ENCODE measurements around the gene RAB31.

RAB31 gene

DNA sequence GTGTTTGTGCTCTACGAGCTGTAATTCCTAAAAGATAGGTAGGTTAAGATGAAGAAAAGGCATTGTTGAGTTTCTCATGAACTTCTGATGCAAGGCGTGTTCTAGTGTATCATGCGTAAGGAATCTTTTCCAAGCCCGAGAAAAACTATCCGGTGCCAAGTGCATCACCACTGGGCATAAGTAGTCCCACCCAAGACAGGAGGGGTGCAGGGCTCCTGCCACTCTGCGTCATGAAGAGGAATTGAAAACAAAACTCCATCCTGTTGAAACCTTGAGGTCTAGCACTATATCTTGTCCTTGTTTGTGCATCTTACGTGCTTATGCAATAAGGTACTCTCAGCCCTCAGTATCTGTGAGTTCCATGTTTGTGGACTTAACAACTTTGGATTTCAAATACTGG, 45.7 kb downstream of the RAB31 start:
- no peak for DNase-seq (ENCODE audit: extremely low spot score)
- TF ChIP-seq, protein P1, sequence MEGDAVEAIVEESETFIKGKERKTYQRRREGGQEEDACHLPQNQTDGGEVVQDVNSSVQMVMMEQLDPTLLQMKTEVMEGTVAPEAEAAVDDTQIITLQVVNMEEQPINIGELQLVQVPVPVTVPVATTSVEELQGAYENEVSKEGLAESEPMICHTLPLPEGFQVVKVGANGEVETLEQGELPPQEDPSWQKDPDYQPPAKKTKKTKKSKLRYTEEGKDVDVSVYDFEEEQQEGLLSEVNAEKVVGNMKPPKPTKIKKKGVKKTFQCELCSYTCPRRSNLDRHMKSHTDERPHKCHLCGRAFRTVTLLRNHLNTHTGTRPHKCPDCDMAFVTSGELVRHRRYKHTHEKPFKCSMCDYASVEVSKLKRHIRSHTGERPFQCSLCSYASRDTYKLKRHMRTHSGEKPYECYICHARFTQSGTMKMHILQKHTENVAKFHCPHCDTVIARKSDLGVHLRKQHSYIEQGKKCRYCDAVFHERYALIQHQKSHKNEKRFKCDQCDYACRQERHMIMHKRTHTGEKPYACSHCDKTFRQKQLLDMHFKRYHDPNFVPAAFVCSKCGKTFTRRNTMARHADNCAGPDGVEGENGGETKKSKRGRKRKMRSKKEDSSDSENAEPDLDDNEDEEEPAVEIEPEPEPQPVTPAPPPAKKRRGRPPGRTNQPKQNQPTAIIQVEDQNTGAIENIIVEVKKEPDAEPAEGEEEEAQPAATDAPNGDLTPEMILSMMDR (IDR thresholded peaks at IDR 0.05; ENCODE audit: control extremely low read depth, extremely low read depth, low read depth, missing control alignments) = no peak
- ChIA-PET POLR2A (no interaction called here), CTCF (interaction anchor here (1.0 kb wide), 1 partner anchor 17 kb away, joined by 5 read pairs; no protein-coding TSS in a partner anchor)

DNA sequence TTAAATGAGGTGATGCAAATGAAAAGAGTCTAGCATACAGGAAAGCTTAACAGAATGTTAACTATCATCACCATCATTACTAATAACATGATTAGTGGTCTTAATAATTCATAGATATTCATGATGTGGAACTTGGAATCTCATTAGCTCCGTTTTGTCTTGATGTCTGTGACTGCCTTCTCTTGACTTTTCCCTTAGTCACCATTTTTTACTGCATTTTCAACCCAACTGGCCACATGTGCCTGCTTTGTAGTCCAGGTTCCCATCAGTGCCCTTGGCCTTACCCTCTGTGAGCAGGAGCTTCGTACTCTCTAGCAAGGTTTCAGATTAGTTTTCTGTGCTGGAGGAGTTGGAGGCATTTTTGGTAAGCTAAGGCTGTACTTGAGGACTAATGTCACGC, 47.0 kb downstream of the RAB31 start:
- TF ChIP-seq, protein P1 (IDR thresholded peaks at IDR 0.05; ENCODE audit: control extremely low read depth, extremely low read depth, low read depth, missing control alignments) = no peak
- no peak for DNase-seq (ENCODE audit: extremely low spot score)
- CTCF ChIA-PET = interaction anchor here (0.7 to 1.5 kb wide), 3 partner anchors 8 to 20 kb away, joined by 3 to 5 read pairs (median 4); no protein-coding TSS in a partner anchor
- POLR2A ChIA-PET = no interaction called here

DNA sequence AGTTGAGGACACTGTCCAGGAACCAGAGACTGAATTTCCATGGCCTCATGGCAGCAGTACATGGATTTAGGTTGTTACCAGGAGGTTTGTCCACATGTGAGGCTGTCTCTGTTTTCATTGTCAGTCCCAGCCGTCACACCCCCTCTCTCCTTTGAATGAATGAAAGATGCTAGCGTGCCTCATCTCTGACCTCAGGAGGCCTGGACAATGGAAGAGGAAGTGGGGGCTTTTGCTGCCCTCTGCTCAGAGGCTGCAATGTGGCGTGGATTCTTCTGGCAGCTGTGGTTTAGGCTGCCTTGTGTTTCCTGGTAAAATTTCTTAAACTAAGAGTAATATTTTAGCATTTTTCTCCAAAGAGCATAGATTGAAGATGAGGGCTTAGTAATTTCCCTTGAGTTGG, 47.5 kb downstream of the RAB31 start:
- CTCF ChIA-PET = interaction anchor here (0.7 to 1.5 kb wide), 4 partner anchors 8 to 25 kb away, joined by 3 to 5 read pairs (median 4); no protein-coding TSS in a partner anchor
- POLR2A ChIA-PET = no interaction called here
- DNase-seq (ENCODE audit: extremely low spot score) = no peak
- TF ChIP-seq, protein P1 (IDR thresholded peaks at IDR 0.05; ENCODE audit: control extremely low read depth, extremely low read depth, low read depth, missing control alignments) = no peak

DNA sequence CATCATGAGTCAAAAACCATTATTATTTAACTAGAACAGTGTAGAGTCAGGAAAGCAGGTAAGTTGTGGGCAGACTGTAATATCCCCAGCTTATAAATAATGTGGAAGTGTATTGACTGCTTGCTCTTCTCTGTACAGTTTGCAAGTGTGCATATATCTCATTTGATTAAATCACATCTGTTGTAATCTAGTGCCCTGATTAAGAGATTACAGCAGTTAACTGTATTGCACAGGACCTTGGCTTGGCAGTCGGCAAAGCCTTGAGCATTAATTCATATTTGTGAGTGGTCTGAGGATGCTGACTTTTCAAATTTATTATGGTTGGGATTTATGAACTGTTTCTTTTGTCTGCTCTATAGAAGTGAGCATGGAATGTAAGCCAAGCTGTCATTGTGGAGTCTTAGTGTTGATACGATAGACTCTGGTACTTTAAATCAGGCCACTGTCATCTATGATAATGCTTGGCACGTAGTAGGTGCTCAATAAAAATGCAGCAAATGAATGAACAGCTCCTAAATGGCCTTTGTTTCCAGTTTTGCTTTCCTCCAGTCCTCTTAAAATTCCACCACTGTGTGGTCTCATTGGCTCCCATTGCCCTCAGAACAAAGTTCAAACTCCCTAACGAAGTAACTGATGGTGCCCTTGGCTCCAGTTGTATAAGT, 48.3 kb downstream of the RAB31 start:
- TF ChIP-seq, protein P1 (IDR thresholded peaks at IDR 0.05; ENCODE audit: control extremely low read depth, extremely low read depth, low read depth, missing control alignments) = no peak
- CTCF ChIA-PET = interaction anchor here (1.3 kb wide), 1 partner anchor 25 kb away, joined by 3 read pairs; no protein-coding TSS in a partner anchor
- POLR2A ChIA-PET = no interaction called here
- no peak for DNase-seq (ENCODE audit: extremely low spot score)

DNA sequence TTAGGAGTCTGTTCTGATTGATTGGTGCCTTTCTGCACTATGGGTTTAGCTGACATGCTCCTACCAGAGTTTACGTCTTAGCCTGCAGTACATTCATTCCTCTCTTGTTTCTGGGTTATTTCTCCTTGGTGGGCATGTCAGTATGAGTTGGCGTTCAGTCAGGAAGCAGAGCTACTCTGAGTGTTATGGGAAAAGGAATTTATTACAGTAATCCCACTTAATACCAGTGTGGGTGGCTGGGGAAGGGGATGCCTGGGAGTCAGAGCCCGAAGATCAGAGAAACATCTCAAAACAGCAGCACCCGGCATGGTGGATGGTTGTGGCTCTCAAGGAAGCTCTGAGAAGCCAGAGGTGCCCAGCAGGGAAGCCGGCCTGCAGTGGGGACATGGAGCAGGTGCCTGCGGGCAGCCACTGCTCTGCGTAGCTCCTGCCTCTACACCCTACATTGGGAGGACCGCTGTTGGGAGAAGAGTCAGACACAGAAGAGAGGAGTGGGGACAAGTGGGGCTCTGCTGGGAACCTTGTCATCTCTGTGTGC, 48.9 kb downstream of the RAB31 start:
- DNase-seq (ENCODE audit: extremely low spot score) = no peak
- TF ChIP-seq, protein P1 (IDR thresholded peaks at IDR 0.05; ENCODE audit: control extremely low read depth, extremely low read depth, low read depth, missing control alignments) = no peak
- ChIA-PET POLR2A (no interaction called here), CTCF (no interaction called here)

DNA sequence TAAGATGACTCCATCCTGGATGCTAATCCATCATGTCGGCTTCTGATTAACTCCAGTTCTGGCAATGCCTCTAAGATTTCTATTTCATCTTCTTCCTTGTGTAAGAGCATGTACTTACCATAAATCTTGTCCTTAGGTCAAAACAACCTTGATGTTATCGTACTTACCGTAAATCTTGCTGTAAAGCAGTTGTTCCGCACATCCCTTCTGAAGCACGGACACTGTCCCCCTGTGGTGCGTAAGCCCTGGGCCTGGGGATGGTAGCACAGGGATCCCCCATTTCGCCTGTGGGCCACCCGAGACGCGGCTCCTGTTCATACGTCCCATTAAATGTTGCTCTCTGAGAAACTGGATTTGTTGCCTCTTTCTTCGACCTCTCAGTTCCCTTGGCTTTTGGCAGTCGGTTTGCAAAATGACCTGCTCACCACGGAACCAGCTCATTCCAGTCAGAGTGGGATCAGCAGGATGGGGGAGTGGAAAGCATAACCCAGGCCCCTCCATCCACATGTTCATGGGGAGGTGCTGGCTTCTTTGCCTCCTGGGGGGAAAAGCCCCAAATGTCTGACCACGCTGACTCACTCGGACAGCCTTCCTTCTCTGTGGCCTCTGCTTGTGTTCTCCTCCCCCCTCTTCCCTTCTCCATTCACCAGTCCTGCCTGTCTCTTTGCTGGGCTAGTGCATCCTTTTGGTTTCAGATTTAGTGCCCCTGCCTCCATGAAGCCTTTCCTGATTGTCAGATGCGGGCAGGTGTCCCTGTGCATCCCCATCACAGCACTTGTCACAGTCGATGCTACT, 49.9 kb downstream of the RAB31 start:
- DNase-seq (ENCODE audit: extremely low spot score) = no peak

More for the DNA sequence above, 49.9 kb downstream of the RAB31 start:
- ChIA-PET POLR2A (no interaction called here), CTCF (no interaction called here)
- TF ChIP-seq, protein P1 (IDR thresholded peaks at IDR 0.05; ENCODE audit: control extremely low read depth, extremely low read depth, low read depth, missing control alignments) = no peak
